ENCODE data around the gene TSEN2. TPM values are rescaled to one million over a fixed set of nuclear protein-coding genes. Genes with fewer than 3 reads are reported as not detected.

Gene TSEN2
- total RNA-seq, 6 donors from 2014 or later, result 14.6 to 27.2 (median 20.1) TPM

- TF ChIP-seq EP300 (IDR thresholded peaks at IDR 0.05), result no peak
- TF ChIP-seq POLR2A (IDR thresholded peaks at IDR 0.05), result no peak
- no peak for TF ChIP-seq POLR2AphosphoS5 (IDR thresholded peaks at IDR 0.05)
- TF ChIP-seq CTCF (IDR thresholded peaks at IDR 0.05), result no peak
- H3K4me3 ChIP-seq, result peak overlapping the region; percentile 42 to 95 (median 80)
- peak overlapping the region; percentile 94 to 96 (median 96) for H3K27ac ChIP-seq
- ATAC-seq (ENCODE audit: low FRiP score in 2 of 2), result no peak
- whole genome bisulfite sequencing, 2 donors, result 1 to 3% methylated on average over 18 of the region's 18 CpGs
- DNase-seq, result no peak
- H3K9me3 ChIP-seq, result no peaks in the 10 kb centered on the region
- H3K4me1 ChIP-seq, result peaks cover 23 to 55% (median 46%) of the 10 kb centered on the region in 4 donors
- no peaks in the 10 kb centered on the region for H3K36me3 ChIP-seq
- H3K27me3 ChIP-seq, result no peaks in the 10 kb centered on the region
Observed at GRCh38 chr3:12557473-12558100, 73.3 kb downstream of the TSEN2 start.

GRCh38 chr3:12558706-12559105 lies 74.4 kb downstream of the TSEN2 start:
- peak overlapping the region in 1 of 4 donors; percentile 6 for H3K27ac ChIP-seq
- 70 to 77% methylated on average over 4 of the region's 4 CpGs for WGBS, 2 donors
- TF ChIP-seq EP300 (IDR thresholded peaks at IDR 0.05), result no peak
- TF ChIP-seq CTCF (IDR thresholded peaks at IDR 0.05), result no peak
- H3K36me3 ChIP-seq, result no peaks in the 10 kb centered on the region
- peak overlapping the region in 1 of 4 donors; percentile 77 for H3K4me3 ChIP-seq
- no peaks in the 10 kb centered on the region for H3K27me3 ChIP-seq
- H3K4me1 ChIP-seq, result peaks cover 23 to 57% (median 44%) of the 10 kb centered on the region in 4 donors
- no peak for DNase-seq
- no peaks in the 10 kb centered on the region for H3K9me3 ChIP-seq
- ATAC-seq (ENCODE audit: low FRiP score in 2 of 2), result no peak

GRCh38 chr3:12559520-12559919 lies 75.2 kb downstream of the TSEN2 start:
- no peak overlapping the region for H3K4me3 ChIP-seq
- 85 to 93% methylated on average over 3 of the region's 3 CpGs for WGBS, 2 donors
- ATAC-seq (ENCODE audit: low FRiP score in 2 of 2) (no peak), DNase-seq (no peak)
- no peak overlapping the region for H3K27ac ChIP-seq
- no peaks in the 10 kb centered on the region for H3K9me3 ChIP-seq
- TF ChIP-seq EP300 (IDR thresholded peaks at IDR 0.05) (no peak), POLR2AphosphoS5 (IDR thresholded peaks at IDR 0.05) (no peak), CTCF (IDR thresholded peaks at IDR 0.05) (no peak), POLR2A (IDR thresholded peaks at IDR 0.05) (no peak)
- H3K4me1 ChIP-seq, result peaks cover 23 to 49% (median 40%) of the 10 kb centered on the region in 4 donors
- no peaks in the 10 kb centered on the region for H3K36me3 ChIP-seq
- H3K27me3 ChIP-seq, result no peaks in the 10 kb centered on the region

GRCh38 chr3:12560505-12561190 lies 76.4 kb downstream of the TSEN2 start:
- Histone ChIP-seq H3K9me3 (no peaks in the 10 kb centered on the region), H3K27me3 (no peaks in the 10 kb centered on the region), H3K36me3 (no peaks in the 10 kb centered on the region), H3K4me1 (peaks cover 22 to 47% (median 39%) of the 10 kb centered on the region in 4 donors), H3K27ac (no peak overlapping the region), H3K4me3 (no peak overlapping the region)
- no peak for DNase-seq
- ATAC-seq (ENCODE audit: low FRiP score in 2 of 2), result no peak
- 75 to 77% methylated on average over 4 to 5 of the region's 5 CpGs for WGBS, 2 donors
- TF ChIP-seq EP300 (IDR thresholded peaks at IDR 0.05), result no peak
- TF ChIP-seq POLR2A (IDR thresholded peaks at IDR 0.05), result no peak
- no peak for TF ChIP-seq POLR2AphosphoS5 (IDR thresholded peaks at IDR 0.05)
- no peak for TF ChIP-seq CTCF (IDR thresholded peaks at IDR 0.05)
